Measurements from ENCODE around the gene TMEM255B. TPM values are rescaled to one million over a fixed set of nuclear protein-coding genes. Genes with fewer than 3 reads are reported as not detected.

Gene TMEM255B
- polyA plus RNA-seq, 1 donor (not counting 4 experiments of a cell fraction or from before 2014, with no cell fraction given): 7.6 TPM

DNA sequence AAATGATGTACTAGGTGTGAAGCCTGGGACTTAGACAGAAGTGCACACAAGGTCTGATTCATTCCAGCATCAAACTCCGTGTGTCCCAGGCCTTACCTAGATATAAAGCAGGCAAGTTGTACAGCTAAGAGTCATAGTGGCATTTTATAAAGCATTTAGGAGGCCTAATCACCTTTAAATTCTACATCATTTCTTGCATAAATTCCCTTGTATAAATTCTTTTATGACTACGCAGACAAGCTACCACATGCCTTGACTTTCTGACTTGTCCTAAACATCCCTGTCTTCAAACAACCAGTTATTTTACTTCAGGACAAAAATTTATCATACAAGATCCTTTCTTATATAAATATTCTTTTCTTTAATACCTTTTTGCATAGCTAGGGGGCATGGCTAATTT, 22.5 kb downstream of the TMEM255B start:
- Histone ChIP-seq H3K79me2 (ENCODE audit: control insufficient read depth, insufficient read depth, low read length) (no peaks in the 10 kb centered on the region), H3K9ac (ENCODE audit: control insufficient read depth, extremely low read depth, insufficient read depth, low read length) (no peak overlapping the region), H3K27me3 (ENCODE audit: control insufficient read depth, extremely low read depth, insufficient read depth, low read length) (peaks cover 16% of the 10 kb centered on the region), H3K36me3 (ENCODE audit: control insufficient read depth in 2 of 2, extremely low read depth in 1 of 2, insufficient read depth in 2 of 2, low read length in 2 of 2) (no peaks in the 10 kb centered on the region), H3K4me2 (ENCODE audit: control insufficient read depth, extremely low read depth, insufficient read depth, low read depth, low read length) (peak overlapping the region; percentile 26), H3K4me3 (ENCODE audit: control insufficient read depth in 2 of 3, extremely low read depth in 1 of 3, insufficient read depth in 2 of 3, low read depth in 1 of 3, low read length in 3 of 3) (no peak overlapping the region), H2AFZ (ENCODE audit: control insufficient read depth, low read length) (no peak overlapping the region), H3K27ac (ENCODE audit: control insufficient read depth, insufficient read depth, low read length) (no peak overlapping the region), H3K9me1 (ENCODE audit: control insufficient read depth, extremely low read depth, insufficient read depth, low read length) (no peaks in the 10 kb centered on the region), H4K20me1 (ENCODE audit: control insufficient read depth, extremely low read depth, insufficient read depth, low read length) (no peaks in the 10 kb centered on the region), H3K9me3 (ENCODE audit: control insufficient read depth, low read depth, low read length) (peaks cover 5% of the 10 kb centered on the region), H3K4me1 (ENCODE audit: control insufficient read depth, extremely low read depth, insufficient read depth, low read length) (peaks cover 28% of the 10 kb centered on the region)
- no peak for TF ChIP-seq EZH2 (IDR thresholded peaks at IDR 0.05; ENCODE audit: low read length)
- TF ChIP-seq, protein P1, sequence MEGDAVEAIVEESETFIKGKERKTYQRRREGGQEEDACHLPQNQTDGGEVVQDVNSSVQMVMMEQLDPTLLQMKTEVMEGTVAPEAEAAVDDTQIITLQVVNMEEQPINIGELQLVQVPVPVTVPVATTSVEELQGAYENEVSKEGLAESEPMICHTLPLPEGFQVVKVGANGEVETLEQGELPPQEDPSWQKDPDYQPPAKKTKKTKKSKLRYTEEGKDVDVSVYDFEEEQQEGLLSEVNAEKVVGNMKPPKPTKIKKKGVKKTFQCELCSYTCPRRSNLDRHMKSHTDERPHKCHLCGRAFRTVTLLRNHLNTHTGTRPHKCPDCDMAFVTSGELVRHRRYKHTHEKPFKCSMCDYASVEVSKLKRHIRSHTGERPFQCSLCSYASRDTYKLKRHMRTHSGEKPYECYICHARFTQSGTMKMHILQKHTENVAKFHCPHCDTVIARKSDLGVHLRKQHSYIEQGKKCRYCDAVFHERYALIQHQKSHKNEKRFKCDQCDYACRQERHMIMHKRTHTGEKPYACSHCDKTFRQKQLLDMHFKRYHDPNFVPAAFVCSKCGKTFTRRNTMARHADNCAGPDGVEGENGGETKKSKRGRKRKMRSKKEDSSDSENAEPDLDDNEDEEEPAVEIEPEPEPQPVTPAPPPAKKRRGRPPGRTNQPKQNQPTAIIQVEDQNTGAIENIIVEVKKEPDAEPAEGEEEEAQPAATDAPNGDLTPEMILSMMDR (optimal IDR thresholded peaks at IDR 0.05 in 1 of 3, IDR thresholded peaks at IDR 0.05 in 1 of 3, conservative IDR thresholded peaks at IDR 0.05 in 1 of 3; ENCODE audit: extremely low read depth in 1 of 3, insufficient read depth in 2 of 3, low read length in 3 of 3): no peak
- FAIRE-seq: no peak
- DNase-seq (ENCODE audit: low read depth, low spot score): peak; percentile 55
- dilution Hi-C loops (cut with MboI; ENCODE audit: extremely low pct_ligation_motif_present, low sequenced_read_pairs): no loop called here

DNA sequence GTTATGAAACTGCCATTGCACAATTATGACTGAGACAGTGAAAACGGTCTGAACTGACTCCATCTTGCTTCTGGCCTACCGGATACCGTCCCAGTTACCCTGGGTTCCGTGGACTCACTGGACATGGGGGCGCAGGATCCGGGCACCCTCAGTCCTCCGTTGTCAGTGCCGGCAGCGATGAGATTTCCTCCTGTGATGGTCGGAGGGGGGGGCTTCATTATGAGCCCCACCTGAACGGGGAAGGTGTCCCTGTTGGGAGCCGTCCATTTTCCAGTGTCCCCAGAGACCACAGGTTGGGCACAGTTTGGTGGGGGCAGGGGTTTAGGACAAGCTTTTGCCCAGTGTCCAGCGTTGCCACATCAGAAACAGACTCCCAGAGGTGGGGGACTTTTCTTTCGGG, 23.4 kb downstream of the TMEM255B start:
- DNase-seq (ENCODE audit: low read depth, low spot score) (no peak), FAIRE-seq (no peak)
- Histone ChIP-seq H3K4me1 (ENCODE audit: control insufficient read depth, extremely low read depth, insufficient read depth, low read length) (peaks cover 28% of the 10 kb centered on the region), H3K9me1 (ENCODE audit: control insufficient read depth, extremely low read depth, insufficient read depth, low read length) (no peaks in the 10 kb centered on the region), H4K20me1 (ENCODE audit: control insufficient read depth, extremely low read depth, insufficient read depth, low read length) (no peaks in the 10 kb centered on the region), H3K4me3 (ENCODE audit: control insufficient read depth in 2 of 3, extremely low read depth in 1 of 3, insufficient read depth in 2 of 3, low read depth in 1 of 3, low read length in 3 of 3) (no peak overlapping the region), H3K27me3 (ENCODE audit: control insufficient read depth, extremely low read depth, insufficient read depth, low read length) (peaks cover 15% of the 10 kb centered on the region), H3K36me3 (ENCODE audit: control insufficient read depth in 2 of 2, extremely low read depth in 1 of 2, insufficient read depth in 2 of 2, low read length in 2 of 2) (no peaks in the 10 kb centered on the region), H3K27ac (ENCODE audit: control insufficient read depth, insufficient read depth, low read length) (no peak overlapping the region), H2AFZ (ENCODE audit: control insufficient read depth, low read length) (no peak overlapping the region), H3K9ac (ENCODE audit: control insufficient read depth, extremely low read depth, insufficient read depth, low read length) (no peak overlapping the region), H3K9me3 (ENCODE audit: control insufficient read depth, low read depth, low read length) (peaks cover 5% of the 10 kb centered on the region), H3K4me2 (ENCODE audit: control insufficient read depth, extremely low read depth, insufficient read depth, low read depth, low read length) (no peak overlapping the region), H3K79me2 (ENCODE audit: control insufficient read depth, insufficient read depth, low read length) (no peaks in the 10 kb centered on the region)
- dilution Hi-C loops (cut with MboI; ENCODE audit: extremely low pct_ligation_motif_present, low sequenced_read_pairs): no loop called here
- no peak for TF ChIP-seq EZH2 (IDR thresholded peaks at IDR 0.05; ENCODE audit: low read length)
- TF ChIP-seq, protein P1 (optimal IDR thresholded peaks at IDR 0.05 in 1 of 3, IDR thresholded peaks at IDR 0.05 in 1 of 3, conservative IDR thresholded peaks at IDR 0.05 in 1 of 3; ENCODE audit: extremely low read depth in 1 of 3, insufficient read depth in 2 of 3, low read length in 3 of 3): no peak
